ENCODE measurements around the gene CNNM4.

Gene CNNM4

GRCh38 chr2:96760036-96760985 is at the start of gene CNNM4:
Gene CNNM4 (plus strand): TSS chr2:96760902. CDS start chr2:96761000, 98 bp downstream.
- peak; percentile 94 for DNase-seq

DNA sequence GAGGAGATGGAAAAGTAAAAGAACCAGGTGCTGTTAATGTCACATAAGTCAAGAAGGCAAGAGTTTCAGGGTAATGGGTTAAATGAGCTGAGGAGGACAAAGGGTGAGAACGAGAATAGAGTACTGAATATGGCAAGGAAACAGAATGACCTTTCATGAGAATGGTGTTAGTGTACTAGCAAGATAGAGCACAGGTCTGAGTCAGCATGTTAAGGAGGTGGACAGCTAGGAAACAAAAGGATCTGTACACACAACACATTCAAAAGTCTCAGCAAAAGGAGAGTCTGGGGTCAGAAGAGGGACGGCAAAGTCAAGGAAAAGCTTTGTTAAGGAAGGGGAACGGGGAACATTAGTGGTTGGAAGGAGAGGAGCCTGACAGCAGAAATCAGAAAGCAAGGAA is 49.7 kb upstream of the CNNM4 start:
- no peak for DNase-seq

DNA sequence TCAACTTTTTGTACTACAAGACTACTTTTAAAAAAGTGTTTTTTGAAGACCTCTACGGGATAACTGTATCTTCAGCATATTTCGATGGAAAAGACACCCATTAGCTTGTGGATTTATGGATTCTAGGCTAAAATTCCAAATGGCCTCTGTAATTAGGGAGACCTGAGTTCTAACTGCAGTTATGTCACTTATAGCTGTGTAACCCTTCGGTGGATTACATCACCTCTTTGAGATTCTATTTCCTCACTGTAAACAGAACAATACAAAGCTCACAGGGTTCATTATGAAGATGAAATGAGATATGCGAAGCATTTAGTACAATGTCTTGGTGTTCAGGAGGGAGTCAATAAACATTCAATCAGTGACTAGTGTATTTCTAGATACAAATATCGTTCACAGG is 45.0 kb upstream of the CNNM4 start:
- DNase-seq = no peak

- no peak for DNase-seq
These were observed 44.3 kb upstream of the CNNM4 start for GRCh38 chr2:96716388-96716787.

- DNase-seq = no peak
These were observed 34.6 kb upstream of the CNNM4 start for GRCh38 chr2:96726131-96726530.

DNA sequence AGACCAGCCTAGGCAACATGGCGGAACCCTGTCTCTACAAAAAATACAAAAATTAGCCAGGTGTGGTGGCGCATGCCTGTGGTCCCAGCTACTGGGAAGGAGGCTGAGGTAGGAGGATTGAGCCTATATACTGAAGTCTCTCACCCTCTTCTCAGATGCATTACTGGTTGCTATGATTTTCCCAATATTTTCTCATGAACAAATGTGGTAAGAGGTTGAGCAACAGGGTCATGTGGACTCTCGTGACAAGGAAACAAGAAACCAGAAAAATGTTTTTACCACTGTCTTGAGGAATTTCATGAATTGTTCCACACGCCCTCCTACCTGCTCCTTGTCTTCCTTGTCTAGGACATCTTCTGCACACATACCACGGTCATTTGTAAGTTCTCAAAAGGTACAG is 33.3 kb upstream of the CNNM4 start:
- DNase-seq = no peak

DNA sequence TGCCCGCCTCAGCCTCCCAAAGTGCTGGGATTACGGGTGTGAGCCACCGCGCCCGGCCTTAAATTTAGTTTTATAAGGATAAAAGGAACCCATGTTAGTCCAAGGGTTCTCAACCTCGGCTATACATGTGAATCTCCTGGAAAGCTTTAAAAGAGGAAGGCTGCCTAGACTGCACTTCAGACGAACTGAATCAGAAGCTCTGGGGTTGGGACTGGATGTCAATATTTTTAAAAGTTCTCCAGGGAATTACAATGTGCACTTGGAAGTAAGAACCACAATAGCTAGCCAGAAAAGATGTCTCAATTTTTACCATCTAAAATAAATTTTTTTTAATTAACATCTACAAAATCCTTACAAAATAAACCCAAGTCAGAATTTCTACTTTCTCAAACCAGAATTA is 31.0 kb upstream of the CNNM4 start:
- no peak for DNase-seq

- no peak for DNase-seq
These were observed 30.5 kb upstream of the CNNM4 start for GRCh38 chr2:96730212-96730611.

GRCh38 chr2:96733931-96734330 is 26.8 kb upstream of the CNNM4 start:
- peak; percentile 32 for DNase-seq

DNA sequence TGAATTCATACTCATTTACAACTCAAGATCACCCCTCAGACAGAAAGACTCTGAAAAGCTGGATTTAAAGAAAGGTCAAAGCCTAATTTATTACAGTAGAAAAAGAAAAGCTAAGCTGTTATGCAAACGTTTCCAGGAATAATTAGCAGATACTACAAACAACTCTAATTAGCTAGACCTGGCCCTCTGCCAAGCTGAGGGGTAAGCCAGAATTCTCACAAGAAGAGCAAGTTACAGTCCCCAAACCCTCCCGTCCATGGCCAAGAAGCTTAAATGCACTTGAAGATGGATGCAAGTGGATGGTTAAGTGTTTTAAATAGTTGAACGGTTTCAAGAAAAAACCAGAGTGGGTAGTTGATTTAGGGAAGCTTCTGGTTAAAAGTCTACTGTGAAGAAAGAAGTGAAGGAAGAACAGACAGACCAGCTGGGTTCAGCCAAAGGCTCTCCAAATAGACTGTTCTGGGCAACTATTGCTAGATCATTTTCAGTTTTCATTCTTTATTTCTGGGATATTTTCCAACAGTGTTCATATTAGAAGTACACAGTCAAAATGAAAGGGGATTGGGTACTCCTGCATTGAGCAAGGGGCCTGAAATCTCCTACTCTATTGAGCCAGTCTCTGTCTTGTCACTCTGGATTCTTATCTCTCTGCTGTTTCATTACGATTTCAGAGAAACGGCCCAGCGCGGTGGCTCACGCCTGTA is 25.7 kb upstream of the CNNM4 start:
- peak; percentile 18 for DNase-seq

GRCh38 chr2:96737251-96737650 is 23.5 kb upstream of the CNNM4 start:
- DNase-seq = no peak

GRCh38 chr2:96737831-96738230 is 22.9 kb upstream of the CNNM4 start:
- DNase-seq = peak; percentile 12

DNA sequence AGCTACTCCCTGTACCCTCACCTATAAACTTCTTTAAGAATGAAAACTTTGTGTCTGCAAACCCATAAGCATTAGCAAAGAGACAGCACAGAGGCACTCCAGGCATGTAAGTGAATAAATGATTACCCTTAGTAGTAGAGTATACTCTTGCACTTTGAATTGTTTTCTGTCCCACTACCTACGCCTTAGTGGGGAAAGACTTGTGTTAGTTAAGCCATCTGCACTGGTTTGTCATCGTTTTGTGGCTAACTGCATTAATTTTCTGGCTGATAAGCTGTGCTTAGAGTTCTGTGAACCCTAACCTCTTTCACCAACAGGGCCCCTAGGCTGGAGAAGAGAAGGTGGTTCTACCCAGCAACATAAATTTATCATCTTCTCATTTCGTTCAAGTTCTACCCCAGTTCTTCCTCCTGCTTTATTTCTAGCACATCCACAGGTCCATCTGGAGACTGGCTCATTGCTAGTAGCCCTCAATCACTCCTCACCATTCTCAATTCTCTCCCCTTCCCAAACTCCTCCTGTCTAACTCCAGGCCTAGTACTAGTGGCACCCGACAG is 21.5 kb upstream of the CNNM4 start:
- no peak for DNase-seq

GRCh38 chr2:96739633-96740428 is 20.9 kb upstream of the CNNM4 start, which contains the start of gene LMAN2L:
Gene LMAN2L (minus strand): TSS chr2:96740064. CDS start chr2:96740040, 24 bp downstream.
- DNase-seq = peak; percentile 98

DNA sequence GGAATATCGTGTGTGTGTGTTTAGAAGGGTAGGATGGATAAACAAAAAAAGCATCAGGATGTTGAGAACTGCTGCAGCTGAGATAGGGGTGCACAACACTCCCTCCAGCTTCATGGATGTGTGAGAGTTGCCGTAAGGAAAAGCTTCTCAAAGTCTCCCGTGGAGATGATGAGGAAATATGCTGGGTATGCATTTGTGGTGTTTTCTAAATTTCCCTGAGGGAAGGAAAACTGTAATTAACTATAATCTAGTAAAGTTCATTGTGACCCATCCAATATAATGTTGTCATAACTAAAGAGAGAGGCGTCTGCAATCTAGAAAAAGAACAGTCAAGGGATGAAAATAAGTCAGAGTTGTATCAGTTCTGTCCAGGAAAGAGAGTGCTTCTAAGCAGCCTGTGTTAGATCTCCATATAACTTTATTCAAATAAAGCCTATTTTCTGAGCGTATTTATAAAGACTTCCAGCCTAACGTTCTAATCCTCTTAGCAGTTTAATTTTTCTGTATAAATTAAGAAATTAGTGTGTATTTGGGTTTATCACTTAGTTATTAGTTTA is 13.6 kb upstream of the CNNM4 start:
- no peak for DNase-seq

GRCh38 chr2:96751800-96752199 is 8.9 kb upstream of the CNNM4 start:
- DNase-seq = no peak

- DNase-seq = no peak
These were observed 6.9 kb upstream of the CNNM4 start for GRCh38 chr2:96753661-96754282.

DNA sequence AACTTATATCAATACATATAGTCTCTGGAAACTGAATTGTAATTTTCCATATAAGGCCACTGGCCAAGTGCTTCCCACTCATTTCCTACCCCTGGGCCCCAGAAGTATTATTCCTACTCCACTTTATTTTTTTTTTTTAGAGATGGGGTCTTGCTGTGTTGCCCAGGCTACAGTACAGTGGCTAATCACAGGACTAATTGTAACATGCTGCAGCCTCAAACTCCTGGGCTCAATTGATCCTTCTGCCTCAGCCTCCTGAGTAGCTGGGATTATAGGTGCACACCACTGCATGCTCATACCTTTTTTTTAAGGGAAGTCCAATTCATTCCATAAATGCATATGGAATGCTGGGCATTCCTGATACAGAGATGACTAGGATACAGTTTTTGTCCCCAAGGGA is 6.4 kb upstream of the CNNM4 start:
- no peak for DNase-seq

DNA sequence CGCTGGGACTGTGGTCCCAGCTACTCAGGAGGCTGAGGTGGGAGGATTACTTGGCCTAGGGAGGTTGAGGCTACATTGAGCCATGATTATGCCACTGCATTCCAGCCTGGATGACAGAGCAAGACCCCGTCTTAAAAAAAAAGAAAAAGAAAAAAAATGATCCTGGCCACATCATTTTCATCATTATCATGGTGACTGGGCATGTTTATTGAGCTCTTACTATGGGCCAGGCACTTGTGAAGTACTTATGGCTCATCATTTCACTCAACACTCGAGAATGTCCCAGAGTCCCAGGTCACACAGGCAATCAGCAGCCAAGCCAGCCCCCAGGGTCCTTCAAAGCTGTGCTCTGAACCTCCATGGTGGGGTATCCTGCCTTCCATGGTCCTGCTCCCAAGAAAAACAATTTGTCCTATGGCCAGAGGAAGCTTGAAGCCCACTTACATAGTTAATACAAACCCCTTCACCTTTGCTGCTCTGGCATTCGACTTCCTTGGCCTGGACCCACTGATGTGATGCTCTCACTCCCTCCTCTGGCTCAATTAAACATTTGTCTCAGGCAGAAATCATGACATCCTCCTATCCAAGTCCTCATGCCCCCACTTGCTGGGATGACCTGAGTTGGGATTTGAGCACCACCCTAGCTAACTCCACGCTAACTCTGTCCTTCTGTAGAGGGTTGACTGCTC is 3.8 kb upstream of the CNNM4 start:
- DNase-seq = no peak

GRCh38 chr2:96757477-96757860 is 3.2 kb upstream of the CNNM4 start:
- no peak for DNase-seq

DNA sequence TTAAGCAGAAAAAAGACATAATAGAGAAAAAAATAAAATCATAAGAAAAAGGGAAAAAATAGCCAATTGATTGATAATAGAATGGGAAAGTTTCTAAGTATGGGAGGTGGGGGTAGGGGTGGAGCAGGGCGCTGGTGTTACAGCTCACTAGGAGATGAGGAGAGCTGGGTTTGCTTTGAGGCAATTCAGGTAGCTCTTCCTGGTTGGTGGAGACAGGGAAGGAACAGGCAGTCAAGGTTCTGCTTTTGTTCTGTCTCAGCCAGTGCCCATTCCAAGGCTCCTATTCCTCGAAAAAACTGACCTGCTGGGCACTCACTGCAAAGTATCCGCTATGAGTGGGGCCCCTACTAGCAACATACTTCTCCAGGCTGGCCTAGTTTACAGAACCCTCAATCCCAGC is 1.7 kb upstream of the CNNM4 start:
- DNase-seq = no peak

All from activated CD4-positive, alpha-beta T cell treated with anti-CD3 and anti-CD28 coated beads, Interleukin-2, amount 50 U/mL, for 16 hours (primary cell).